MV-4-11 (cell line): ENCODE data around the gene SUFU.

Experiments used
- DNase-seq: peaks from one replicate; lab custom pipeline; 2025; lab: John Stamatoyannopoulos, UW

Gene SUFU

GRCh38 chr10:102620138-102620590, 116.4 kb downstream of the SUFU start:
- no peak for DNase-seq

DNA sequence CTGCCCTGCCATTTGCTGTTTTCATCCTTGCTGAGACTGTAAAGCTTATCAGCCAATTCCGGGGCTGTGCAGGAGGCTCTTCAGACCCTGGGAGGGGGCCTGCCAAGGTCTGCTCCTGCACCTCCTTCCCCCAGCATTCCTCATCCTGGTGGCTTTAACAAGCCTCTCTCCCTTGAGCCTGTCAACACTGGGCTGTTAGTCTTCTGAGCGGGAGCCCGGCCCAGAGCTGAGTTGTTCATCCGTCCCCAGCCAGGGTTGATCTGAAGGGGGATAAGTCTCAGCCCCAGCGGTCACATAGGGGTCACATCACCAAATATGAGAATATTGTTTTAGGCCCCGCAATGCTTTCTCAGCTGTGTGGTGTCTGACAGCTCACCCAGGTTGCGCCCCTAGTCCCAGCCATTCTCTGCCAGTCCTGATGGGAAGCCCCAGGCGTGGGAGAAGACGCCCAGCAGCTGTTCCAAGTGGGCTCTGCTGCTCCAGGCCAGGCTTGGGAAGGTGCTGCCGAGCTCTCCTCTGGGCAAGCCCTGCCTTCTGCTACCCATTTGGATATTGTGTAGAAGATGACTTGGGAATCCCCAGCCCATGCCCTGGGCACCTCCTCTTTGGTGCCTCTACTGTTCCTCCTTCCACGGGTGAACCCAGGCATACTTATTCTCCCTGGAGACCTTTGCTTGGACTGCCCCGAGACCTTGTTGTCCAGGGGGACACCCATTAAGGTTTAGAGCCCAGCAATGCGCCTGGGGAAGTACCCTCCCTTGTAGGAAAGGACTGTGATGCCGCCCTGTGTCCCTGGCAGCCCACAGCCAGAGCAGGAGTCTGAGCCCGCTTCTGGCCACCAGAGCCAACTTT, 117.0 kb downstream of the SUFU start:
- DNase-seq: no peak

- no peak for DNase-seq
Measured at GRCh38 chr10:102621443-102622325, 117.9 kb downstream of the SUFU start.

GRCh38 chr10:102624094-102624493, 120.3 kb downstream of the SUFU start:
- no peak for DNase-seq

DNA sequence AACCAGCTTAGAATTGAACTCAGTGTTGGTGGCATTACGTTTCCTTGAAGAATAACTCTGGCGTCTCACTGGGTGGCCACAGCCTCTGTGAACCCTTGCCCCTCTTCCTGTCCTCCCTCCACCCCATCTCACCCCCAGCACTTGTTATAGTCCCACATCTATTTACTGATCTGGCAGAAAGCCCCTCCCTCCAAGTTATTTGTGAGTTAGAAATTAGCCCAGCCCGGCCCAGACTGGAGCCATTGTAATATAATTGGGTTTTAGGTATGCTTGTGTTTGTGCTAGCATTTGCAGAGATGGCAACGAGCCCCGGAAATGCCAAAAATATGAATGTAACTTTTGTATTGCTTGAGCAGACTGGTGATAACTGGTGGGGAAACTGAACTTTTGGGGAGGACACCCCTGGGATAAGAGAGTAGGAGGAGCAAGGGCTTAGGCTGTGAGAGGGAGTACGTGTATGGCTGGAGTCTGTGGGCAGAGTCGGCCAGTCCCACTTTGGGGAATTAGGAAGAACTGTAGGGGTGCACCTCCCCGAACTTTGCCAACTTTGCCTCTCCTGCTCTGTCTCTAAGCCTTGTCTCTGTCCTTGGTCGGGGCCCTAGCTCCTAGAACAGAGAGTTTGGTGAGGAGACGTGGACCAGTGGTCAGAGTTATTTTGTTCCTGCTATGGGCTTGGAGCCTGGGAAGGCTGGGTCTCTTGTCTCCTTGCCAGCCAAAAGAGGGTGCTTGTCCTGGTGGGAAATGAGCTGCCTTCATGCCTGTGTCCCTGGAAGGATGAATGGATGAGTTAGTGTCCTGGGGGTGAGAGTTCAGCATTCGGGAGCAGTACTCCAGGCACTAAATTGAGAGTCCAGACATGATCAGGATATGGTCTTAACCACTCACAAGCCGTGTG, 121.2 kb downstream of the SUFU start:
- peak; percentile 5 for DNase-seq

- DNase-seq: no peak
Measured at GRCh38 chr10:102626026-102626685, 122.4 kb downstream of the SUFU start.

- no peak for DNase-seq
Measured at GRCh38 chr10:102627291-102627735, 123.5 kb downstream of the SUFU start.

- DNase-seq: no peak
Measured at GRCh38 chr10:102627736-102628293, 124.0 kb downstream of the SUFU start.

- DNase-seq: no peak
Measured at GRCh38 chr10:102628451-102628911, 124.7 kb downstream of the SUFU start.

DNA sequence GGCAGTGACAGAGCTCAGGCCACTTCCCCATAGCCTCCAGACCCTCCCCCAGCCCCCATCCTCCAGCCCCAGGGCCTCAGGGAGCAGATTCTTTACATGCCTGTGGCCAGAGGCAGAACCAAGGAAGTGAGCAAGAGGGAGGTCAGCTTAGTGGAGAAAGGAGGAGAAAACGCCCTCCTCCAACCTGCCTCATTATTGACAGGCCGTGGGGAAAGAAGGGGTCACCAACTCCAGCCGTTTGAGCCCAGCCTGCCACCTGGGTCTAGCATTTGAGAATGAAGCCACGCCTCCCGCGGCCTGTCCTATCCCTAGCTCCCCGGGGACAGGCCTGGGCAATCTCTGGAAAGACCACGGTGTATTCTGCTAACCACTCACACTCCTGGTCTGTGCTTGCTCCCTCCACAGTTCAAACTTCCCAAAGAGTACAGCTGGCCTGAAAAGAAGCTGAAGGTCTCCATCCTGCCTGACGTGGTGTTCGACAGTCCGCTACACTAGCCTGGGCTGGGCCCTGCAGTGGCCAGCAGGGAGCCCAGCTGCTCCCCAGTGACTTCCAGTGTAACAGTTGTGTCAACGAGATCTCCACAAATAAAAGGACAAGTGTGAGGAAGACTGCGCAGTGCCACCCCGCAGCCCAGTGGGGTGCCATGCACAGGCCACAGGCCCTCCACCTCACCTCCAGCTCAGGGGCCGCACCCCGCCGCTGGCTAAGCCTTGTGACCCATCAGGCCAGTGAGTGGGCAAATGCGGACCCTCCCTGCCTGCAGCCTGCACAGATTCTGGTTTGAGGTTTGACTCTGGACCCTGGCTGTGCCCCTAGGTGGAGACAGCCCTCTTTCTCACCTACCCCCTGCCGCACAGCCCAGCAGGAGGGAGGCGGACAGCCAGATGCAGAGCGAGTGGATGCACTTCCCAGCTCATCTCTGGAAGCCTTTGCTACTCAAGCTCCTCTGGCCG, 126.2 kb downstream of the SUFU start:
- DNase-seq: peak; percentile 76

- DNase-seq: no peak
Measured at GRCh38 chr10:102630663-102631062, 126.9 kb downstream of the SUFU start.

DNA sequence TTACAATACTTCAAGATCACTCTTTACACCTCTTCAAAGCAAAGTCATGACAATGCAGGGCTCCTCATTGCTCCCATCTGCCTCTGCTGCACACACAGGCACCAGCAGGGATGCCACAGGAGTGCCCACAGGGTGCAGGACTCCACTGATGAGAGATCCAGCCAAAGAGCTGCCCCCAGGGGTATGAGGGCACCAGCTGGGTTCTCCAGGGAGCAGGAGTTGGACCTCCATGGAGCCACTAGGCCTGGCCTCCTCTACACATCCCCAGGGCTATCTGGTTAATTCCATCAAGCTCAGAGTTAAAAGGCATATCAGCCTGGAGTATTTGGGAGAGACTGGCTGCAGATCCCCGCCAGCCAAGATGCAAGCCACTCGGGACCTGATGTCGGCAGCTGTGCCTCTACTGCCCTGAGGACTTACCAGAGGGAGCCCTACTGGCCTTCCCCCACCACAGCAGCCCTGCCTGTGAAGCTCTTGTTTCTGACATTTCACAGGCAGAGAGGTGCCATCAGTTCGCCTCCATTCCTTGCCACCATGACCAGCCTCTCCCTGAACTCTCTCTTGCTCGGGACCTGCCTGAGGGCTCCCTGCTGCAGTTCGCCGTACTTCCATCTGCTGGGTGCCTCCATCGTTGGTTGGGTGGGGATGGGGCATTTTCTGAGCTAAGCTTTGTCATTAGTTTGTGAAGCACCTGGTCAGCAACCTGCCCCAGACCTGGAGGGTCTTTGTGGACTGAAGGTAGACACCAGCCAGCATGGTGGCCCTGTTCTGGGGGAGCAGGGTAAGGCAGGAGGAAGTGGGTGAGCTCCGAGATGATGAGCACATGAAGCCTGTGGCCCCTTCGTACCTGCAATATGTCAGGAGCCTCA, 128.0 kb downstream of the SUFU start:
- no peak for DNase-seq

GRCh38 chr10:102632394-102633111, 128.8 kb downstream of the SUFU start:
- peak; percentile 49 for DNase-seq

DNA sequence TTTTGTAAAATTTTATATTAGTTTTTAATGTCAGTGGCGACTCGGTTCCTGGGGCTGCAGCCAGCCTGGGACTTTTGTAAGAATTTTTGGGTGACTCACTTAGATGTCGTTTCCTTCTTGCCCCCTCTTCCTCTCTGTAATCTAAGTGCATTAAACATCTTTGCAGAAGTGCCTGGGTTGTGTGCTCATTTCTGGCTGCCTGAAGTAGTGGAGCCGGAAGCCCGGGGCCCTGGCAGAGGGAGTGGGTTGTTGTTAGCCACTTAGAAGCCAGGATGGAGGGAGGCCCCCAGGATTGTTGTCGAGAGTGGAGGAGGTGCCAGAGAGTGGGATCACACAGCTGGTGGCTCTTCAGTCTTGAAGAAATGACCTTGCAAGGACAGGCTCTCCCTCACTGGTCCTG, 129.5 kb downstream of the SUFU start:
- DNase-seq: peak; percentile 92

- no peak for DNase-seq
Measured at GRCh38 chr10:102633848-102634247, 130.1 kb downstream of the SUFU start.

- DNase-seq: no peak
Measured at GRCh38 chr10:102634686-102635085, 130.9 kb downstream of the SUFU start.

GRCh38 chr10:102635377-102635776, 131.6 kb downstream of the SUFU start:
- peak; percentile 52 for DNase-seq

GRCh38 chr10:102639537-102639936, 135.8 kb downstream of the SUFU start:
- no peak for DNase-seq
